GM12864 (cell line): ENCODE results near the gene SRPK2.

ENCODE experiments used
- DNase-seq: peaks from one replicate; pipeline ENCODE4 v3.0.0-alpha.2; 2011; ENCODE audit warnings: low read depth
- H3K4me3 ChIP-seq: 2 replicates; pipeline ENCODE4 v1.5.1; 2011; ENCODE audit warnings: mild to moderate bottlenecking, low read depth, low read length, control low read depth
- CTCF ChIP-seq: IDR thresholded peaks from 2 replicates; pipeline ENCODE4 v1.5.1; 2011; ENCODE audit warnings: low read depth, mild to moderate bottlenecking, moderate library complexity, low read length, control low read depth, inconsistent platforms; ENCODE audit errors: missing control alignments

The SRPK2 gene

GRCh38 chr7:105279688-105280007 is 109.1 kb downstream of the SRPK2 start:
- TF ChIP-seq CTCF, result no peak
- no peak overlapping the region for H3K4me3 ChIP-seq
- no peak for DNase-seq

GRCh38 chr7:105278973-105279687 is 109.6 kb downstream of the SRPK2 start:
- DNase-seq, result no peak
- TF ChIP-seq CTCF, result no peak
- no peak overlapping the region for H3K4me3 ChIP-seq

GRCh38 chr7:105278565-105278964 is 110.2 kb downstream of the SRPK2 start:
- DNase-seq, result no peak

GRCh38 chr7:105277341-105277740 is 111.4 kb downstream of the SRPK2 start:
- no peak for DNase-seq
- no peak for TF ChIP-seq CTCF
- no peak overlapping the region for H3K4me3 ChIP-seq

More at GRCh38 chr7:105278565-105278964, 110.2 kb downstream of the SRPK2 start:
- TF ChIP-seq CTCF, result no peak
- no peak overlapping the region for H3K4me3 ChIP-seq

- TF ChIP-seq CTCF, result no peak
- H3K4me3 ChIP-seq, result no peak overlapping the region
- no peak for DNase-seq
These were observed 118.6 kb downstream of the SRPK2 start for GRCh38 chr7:105270117-105270516.

- no peak for DNase-seq
- H3K4me3 ChIP-seq, result no peak overlapping the region; the same call in 1 of the 2 replicates
- no peak for TF ChIP-seq CTCF
These were observed 119.3 kb downstream of the SRPK2 start for GRCh38 chr7:105269397-105269796.
